Neural cell (in vitro differentiated cells): Measurements from ENCODE around the gene PDE8A.

Experiments used
- EP300 ChIP-seq: fragments of 450-650 bp; conservative IDR thresholded peaks from 2 replicates; pipeline ENCODE4 v1.6.1; 2014; ENCODE audit warnings: antibody characterized with exemption, mild to moderate bottlenecking, moderate library complexity; ENCODE audit not compliant: poor library complexity, severe bottlenecking
- POLR2AphosphoS5 ChIP-seq: IDR thresholded peaks from 2 replicates; pipeline ENCODE4 v1.6.1; 2012
- TAF1 ChIP-seq: IDR thresholded peaks from 2 replicates; pipeline ENCODE4 v1.6.1; 2012; ENCODE audit warnings: low read depth
- TF ChIP-seq, protein P1 (sequence below): fragments of 450-650 bp; IDR thresholded peaks from 2 replicates; pipeline ENCODE4 v1.5.1; 2014; ENCODE audit warnings: antibody characterized with exemption, mild to moderate bottlenecking, moderate library complexity; ENCODE audit not compliant: poor library complexity, severe bottlenecking
- TF ChIP-seq, protein P2 (sequence below): IDR thresholded peaks from 2 replicates; pipeline ENCODE4 v1.6.1; 2012; ENCODE audit warnings: borderline replicate concordance

DNA sequence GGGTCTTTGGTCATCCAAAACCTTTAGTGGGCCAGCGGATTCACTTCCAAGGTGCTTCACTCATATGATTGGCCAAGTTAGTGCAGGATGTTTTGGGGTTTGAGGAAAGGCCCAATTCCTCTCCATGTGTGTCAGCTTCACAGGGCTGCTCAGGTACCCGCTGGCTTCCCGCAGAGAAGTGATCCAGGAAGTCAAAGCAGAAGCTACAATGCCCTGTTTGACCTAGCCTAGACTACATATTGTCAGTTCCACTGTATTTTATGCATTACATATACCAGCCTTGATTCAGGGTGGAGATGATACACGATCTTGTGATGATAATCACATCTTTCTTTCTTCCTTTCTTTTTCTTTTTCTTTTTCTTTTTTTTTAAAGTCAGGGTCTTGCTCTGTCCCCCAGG, 32.1 kb downstream of the PDE8A start:
- TF ChIP-seq, protein P1, sequence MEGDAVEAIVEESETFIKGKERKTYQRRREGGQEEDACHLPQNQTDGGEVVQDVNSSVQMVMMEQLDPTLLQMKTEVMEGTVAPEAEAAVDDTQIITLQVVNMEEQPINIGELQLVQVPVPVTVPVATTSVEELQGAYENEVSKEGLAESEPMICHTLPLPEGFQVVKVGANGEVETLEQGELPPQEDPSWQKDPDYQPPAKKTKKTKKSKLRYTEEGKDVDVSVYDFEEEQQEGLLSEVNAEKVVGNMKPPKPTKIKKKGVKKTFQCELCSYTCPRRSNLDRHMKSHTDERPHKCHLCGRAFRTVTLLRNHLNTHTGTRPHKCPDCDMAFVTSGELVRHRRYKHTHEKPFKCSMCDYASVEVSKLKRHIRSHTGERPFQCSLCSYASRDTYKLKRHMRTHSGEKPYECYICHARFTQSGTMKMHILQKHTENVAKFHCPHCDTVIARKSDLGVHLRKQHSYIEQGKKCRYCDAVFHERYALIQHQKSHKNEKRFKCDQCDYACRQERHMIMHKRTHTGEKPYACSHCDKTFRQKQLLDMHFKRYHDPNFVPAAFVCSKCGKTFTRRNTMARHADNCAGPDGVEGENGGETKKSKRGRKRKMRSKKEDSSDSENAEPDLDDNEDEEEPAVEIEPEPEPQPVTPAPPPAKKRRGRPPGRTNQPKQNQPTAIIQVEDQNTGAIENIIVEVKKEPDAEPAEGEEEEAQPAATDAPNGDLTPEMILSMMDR = no peak
- TF ChIP-seq EP300 (no peak), POLR2AphosphoS5 (no peak), TAF1 (no peak)
- TF ChIP-seq, protein P2, sequence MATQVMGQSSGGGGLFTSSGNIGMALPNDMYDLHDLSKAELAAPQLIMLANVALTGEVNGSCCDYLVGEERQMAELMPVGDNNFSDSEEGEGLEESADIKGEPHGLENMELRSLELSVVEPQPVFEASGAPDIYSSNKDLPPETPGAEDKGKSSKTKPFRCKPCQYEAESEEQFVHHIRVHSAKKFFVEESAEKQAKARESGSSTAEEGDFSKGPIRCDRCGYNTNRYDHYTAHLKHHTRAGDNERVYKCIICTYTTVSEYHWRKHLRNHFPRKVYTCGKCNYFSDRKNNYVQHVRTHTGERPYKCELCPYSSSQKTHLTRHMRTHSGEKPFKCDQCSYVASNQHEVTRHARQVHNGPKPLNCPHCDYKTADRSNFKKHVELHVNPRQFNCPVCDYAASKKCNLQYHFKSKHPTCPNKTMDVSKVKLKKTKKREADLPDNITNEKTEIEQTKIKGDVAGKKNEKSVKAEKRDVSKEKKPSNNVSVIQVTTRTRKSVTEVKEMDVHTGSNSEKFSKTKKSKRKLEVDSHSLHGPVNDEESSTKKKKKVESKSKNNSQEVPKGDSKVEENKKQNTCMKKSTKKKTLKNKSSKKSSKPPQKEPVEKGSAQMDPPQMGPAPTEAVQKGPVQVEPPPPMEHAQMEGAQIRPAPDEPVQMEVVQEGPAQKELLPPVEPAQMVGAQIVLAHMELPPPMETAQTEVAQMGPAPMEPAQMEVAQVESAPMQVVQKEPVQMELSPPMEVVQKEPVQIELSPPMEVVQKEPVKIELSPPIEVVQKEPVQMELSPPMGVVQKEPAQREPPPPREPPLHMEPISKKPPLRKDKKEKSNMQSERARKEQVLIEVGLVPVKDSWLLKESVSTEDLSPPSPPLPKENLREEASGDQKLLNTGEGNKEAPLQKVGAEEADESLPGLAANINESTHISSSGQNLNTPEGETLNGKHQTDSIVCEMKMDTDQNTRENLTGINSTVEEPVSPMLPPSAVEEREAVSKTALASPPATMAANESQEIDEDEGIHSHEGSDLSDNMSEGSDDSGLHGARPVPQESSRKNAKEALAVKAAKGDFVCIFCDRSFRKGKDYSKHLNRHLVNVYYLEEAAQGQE = no peak
